ENCODE measurements around the gene YDJC. TPM values are rescaled to one million over a fixed set of nuclear protein-coding genes. Genes with fewer than 3 reads are reported as not detected.

The YDJC gene
- total and polyA plus RNA-seq, 9 of the 15 experiments (the other 6 are each of a cell fraction or from before 2014, with no cell fraction given) = 13.5 to 871 (median 164) TPM

- 0 out of 2 replicates have a peak, but pooled peaks have one; percentile 38 for TF ChIP-seq HOMEZ (CRISPR knock-in tag; IDR thresholded peaks at IDR 0.05)
- peak; percentile 27; the same call in 1 of the 2 replicates for TF ChIP-seq STAT6 (CRISPR knock-in tag; IDR thresholded peaks at IDR 0.05)
- TF ChIP-seq BHLHE40 (IDR thresholded peaks at IDR 0.05; ENCODE audit: low read length) = peak; percentile 22; the same call in 1 of the 2 replicates
- TF ChIP-seq MIER1 (IDR thresholded peaks at IDR 0.05; ENCODE audit: low read depth) = no peak
- TF ChIP-seq ZNF507 (tag; conservative IDR thresholded peaks at IDR 0.05) = no peak
- TF ChIP-seq CBFB (CRISPR knock-in tag; IDR thresholded peaks at IDR 0.05) = no peak
- peak; percentile 31; the same call in 1 of the 2 replicates for TF ChIP-seq JUND (IDR thresholded peaks at IDR 0.05; ENCODE audit: borderline replicate concordance, low read depth, low read length)
- TF ChIP-seq JUND (tag; IDR thresholded peaks at IDR 0.05; ENCODE audit: borderline replicate concordance, low read depth, low read length) = peak; percentile 9; the same call in 1 of the 3 replicates
- no peak for TF ChIP-seq BCL6 (CRISPR knock-in tag; IDR thresholded peaks at IDR 0.05)
- no peak for TF ChIP-seq PKNOX1 (IDR thresholded peaks at IDR 0.05)
- TF ChIP-seq NFYB (IDR thresholded peaks at IDR 0.05; ENCODE audit: extremely low read depth, insufficient read length) = no peak
- peak; percentile 21; the same call in 1 of the 2 replicates for TF ChIP-seq ZNF76 (CRISPR knock-in tag; IDR thresholded peaks at IDR 0.05; ENCODE audit: borderline replicate concordance)
- TF ChIP-seq SIN3A (IDR thresholded peaks at IDR 0.05; ENCODE audit: borderline replicate concordance in 2 of 2, control insufficient read depth in 1 of 2, low read depth in 2 of 2, low read length in 2 of 2) = peak in 1 of 2 experiments; percentile 76; a peak in 2 of 4 replicates
- no peak for TF ChIP-seq IFI16 (CRISPR knock-in tag; IDR thresholded peaks at IDR 0.05)
- TF ChIP-seq ZSCAN29 (IDR thresholded peaks at IDR 0.05) = no peak
- TF ChIP-seq SNRNP70 (optimal IDR thresholded peaks at IDR 0.05; ENCODE audit: low read depth, low read length) = no peak
- no peak for TF ChIP-seq ZNF217 (CRISPR knock-in tag; IDR thresholded peaks at IDR 0.05)
- TF ChIP-seq ZNF583 (CRISPR knock-in tag; IDR thresholded peaks at IDR 0.05) = peak; percentile 55; the same call in 1 of the 2 replicates
- TF ChIP-seq BACH1 (tag; IDR thresholded peaks at IDR 0.05) = no peak
- TF ChIP-seq GTF2B (IDR thresholded peaks at IDR 0.05; ENCODE audit: extremely low read depth, insufficient read length) = no peak
- TF ChIP-seq ETV5 (CRISPR knock-in tag; IDR thresholded peaks at IDR 0.05; ENCODE audit: low read depth) = no peak
- no peak for TF ChIP-seq ATF3 (IDR thresholded peaks at IDR 0.05)
- 0 out of 2 replicates have a peak, but pooled peaks have one; percentile 26 for TF ChIP-seq ATF3 (CRISPR knock-in tag; conservative IDR thresholded peaks at IDR 0.05)
Measured at GRCh38 chr22:21606775-21607174, 23.0 kb downstream of the YDJC start (continued).

All from K562 (cell line).